Measurements from ENCODE around the gene STAT5B. TPM values are rescaled to one million over a fixed set of nuclear protein-coding genes. Genes with fewer than 3 reads are reported as not detected.

Gene STAT5B
- total RNA-seq, 4 donors from 2014 or later, result 57.6 to 72.6 (median 63.3) TPM

DNA sequence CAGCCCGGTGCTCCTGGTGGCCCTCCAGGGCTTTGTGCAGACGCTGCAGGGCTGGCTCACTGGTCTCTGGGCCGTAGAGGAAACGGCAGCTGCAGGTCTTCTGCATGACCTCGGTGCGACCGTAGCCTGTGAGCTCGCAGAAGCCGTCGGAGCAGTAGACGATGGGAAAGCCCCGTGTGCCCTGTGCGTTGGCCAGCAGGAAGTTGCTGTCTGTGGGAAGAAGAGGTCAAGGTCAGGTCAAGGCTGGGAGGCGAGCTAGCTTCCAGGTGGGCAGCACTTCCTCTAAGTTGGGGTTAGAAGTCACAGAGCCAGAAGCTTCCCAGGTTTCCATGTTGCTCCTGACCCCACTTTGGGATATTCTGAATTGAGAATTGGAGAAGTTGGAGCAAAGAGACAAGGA is 97.4 kb downstream of the STAT5B start:
- no peaks in the 10 kb centered on the region for H3K36me3 ChIP-seq
- TF ChIP-seq CTCF (IDR thresholded peaks at IDR 0.05) (no peak), POLR2A (IDR thresholded peaks at IDR 0.05) (no peak)
- no peaks in the 10 kb centered on the region for H3K9me3 ChIP-seq
- H3K4me3 ChIP-seq (replicated peaks in 1 of 3), result no peak overlapping the region
- peaks cover 6% of the 10 kb centered on the region for H3K27me3 ChIP-seq
- intact Hi-C loops (cut with DNase I), result no loop called here
- no peak overlapping the region for H3K27ac ChIP-seq
- peaks cover 12 to 19% of the 10 kb centered on the region in 2 donors for H3K4me1 ChIP-seq
- DNase-seq, result no peak
- 27 to 68% methylated on average over 8 to 14 of the region's 14 CpGs for WGBS, 2 donors

DNA sequence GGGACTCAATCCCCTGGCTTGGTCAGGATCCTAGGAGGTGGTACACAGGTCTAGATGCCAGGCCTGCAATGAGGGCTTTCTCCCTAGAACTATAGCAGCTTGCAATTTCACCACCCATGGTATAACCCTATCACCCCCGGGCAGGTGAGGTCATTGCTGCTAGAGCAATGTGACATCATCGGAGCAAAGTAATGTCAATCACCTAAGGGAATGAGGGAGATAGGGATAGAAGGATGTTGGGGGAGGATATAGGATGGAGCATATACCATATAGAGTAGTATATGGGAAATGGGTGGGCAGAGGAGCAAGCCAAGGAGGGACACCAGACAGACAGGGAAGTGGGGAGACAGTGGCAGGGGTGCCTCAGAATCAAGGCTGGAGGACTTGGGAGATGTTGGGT is 98.5 kb downstream of the STAT5B start:
- 86 to 96% methylated on average over 2 of the region's 2 CpGs for WGBS, 2 donors
- DNase-seq, result no peak

DNA sequence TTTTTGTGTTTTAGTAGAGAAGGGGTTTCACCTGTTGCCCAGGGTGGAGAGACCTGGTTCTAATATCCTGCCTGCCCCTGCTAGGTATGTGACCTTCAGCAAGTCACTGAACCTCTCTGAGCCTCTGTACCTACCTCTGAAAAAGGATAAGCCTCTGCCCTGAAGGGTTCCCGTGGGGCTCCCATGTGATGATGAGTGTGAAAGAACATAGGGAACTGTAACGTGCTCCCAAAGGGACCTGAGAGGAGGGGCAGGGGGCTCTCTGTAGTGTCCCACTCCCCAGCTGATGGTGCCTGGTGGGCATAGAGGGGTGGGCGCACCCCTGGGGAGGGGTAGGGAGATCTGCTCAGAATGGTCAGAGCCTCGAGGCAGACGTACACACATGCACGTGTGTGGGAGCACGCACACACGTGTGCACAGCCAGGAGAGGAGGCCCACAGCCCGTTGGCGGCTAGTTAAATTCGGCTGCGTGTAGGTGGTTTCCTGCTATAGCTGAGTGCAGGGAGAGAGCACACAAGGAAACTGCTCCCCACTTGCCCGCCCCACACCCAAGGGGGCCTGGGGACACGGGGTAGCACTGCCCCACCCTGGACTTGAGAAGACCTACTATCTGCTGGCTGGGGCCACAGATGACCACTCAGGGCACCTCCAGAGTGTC is 101.9 kb downstream of the STAT5B start:
- H3K4me3 ChIP-seq (replicated peaks in 1 of 3), result no peak overlapping the region
- no peaks in the 10 kb centered on the region for H3K27me3 ChIP-seq
- no peaks in the 10 kb centered on the region for H3K36me3 ChIP-seq
- H3K4me1 ChIP-seq, result no peaks in the 10 kb centered on the region
- TF ChIP-seq CTCF (IDR thresholded peaks at IDR 0.05) (no peak), POLR2A (IDR thresholded peaks at IDR 0.05) (no peak)
- H3K27ac ChIP-seq, result no peak overlapping the region
- DNase-seq, result no peak
- intact Hi-C loops (cut with DNase I), result no loop called here
- H3K9me3 ChIP-seq, result no peaks in the 10 kb centered on the region
- WGBS, 2 donors, result 62 to 80% methylated on average over 5 to 12 of the region's 14 CpGs

More for the DNA sequence above, 98.5 kb downstream of the STAT5B start:
- Histone ChIP-seq H3K4me1 (peaks cover 8 to 16% of the 10 kb centered on the region in 2 donors), H3K27ac (no peak overlapping the region), H3K4me3 (replicated peaks in 1 of 3) (no peak overlapping the region), H3K27me3 (peaks cover 6% of the 10 kb centered on the region), H3K36me3 (no peaks in the 10 kb centered on the region), H3K9me3 (no peaks in the 10 kb centered on the region)
- intact Hi-C loops (cut with DNase I), result no loop called here
- TF ChIP-seq CTCF (IDR thresholded peaks at IDR 0.05), result no peak
- no peak for TF ChIP-seq POLR2A (IDR thresholded peaks at IDR 0.05)

DNA sequence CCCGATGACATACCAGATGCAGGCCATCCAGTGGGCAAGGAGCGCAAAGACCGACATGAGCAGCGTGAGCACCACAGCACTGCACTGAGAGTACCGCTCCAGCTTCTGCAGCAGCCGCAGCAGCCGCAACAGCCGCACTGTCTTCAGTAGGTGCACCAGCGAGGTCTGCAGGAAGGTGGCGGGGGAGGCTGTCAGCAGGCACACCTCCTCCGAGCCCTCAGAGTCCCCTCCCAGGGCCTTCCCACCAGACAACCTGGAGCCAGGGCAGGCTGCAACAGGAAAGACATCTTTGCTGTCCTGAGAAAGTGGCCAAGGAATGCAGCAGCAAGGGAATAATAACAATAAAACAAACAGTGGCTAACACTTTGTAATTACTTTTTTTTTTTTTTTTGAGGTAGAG is 104.4 kb downstream of the STAT5B start:
- H3K27me3 ChIP-seq, result no peaks in the 10 kb centered on the region
- no peaks in the 10 kb centered on the region for H3K4me1 ChIP-seq
- TF ChIP-seq POLR2A (IDR thresholded peaks at IDR 0.05) (no peak), CTCF (IDR thresholded peaks at IDR 0.05) (no peak)
- H3K36me3 ChIP-seq, result no peaks in the 10 kb centered on the region
- no peaks in the 10 kb centered on the region for H3K9me3 ChIP-seq
- no peak overlapping the region for H3K4me3 ChIP-seq (replicated peaks in 1 of 3)
- no peak for DNase-seq
- no peak overlapping the region for H3K27ac ChIP-seq
- 39 to 72% methylated on average over 10 to 11 of the region's 11 CpGs for WGBS, 2 donors
- intact Hi-C loops (cut with DNase I), result no loop called here

GRCh38 chr17:42169351-42169750 is 106.8 kb downstream of the STAT5B start:
- intact Hi-C loops (cut with DNase I), result no loop called here
- no peak for TF ChIP-seq CTCF (IDR thresholded peaks at IDR 0.05)
- TF ChIP-seq POLR2A (IDR thresholded peaks at IDR 0.05), result no peak
- no peaks in the 10 kb centered on the region for H3K4me1 ChIP-seq
- no peaks in the 10 kb centered on the region for H3K9me3 ChIP-seq
- no peaks in the 10 kb centered on the region for H3K27me3 ChIP-seq
- 91 to 97% methylated on average over 23 to 24 of the region's 29 CpGs for WGBS, 2 donors
- H3K36me3 ChIP-seq, result no peaks in the 10 kb centered on the region
- no peak overlapping the region for H3K27ac ChIP-seq
- H3K4me3 ChIP-seq (replicated peaks in 1 of 3), result no peak overlapping the region
- no peak for DNase-seq

All from thyroid gland (tissue), 4 donors.